Raji (cell line): Measurements from ENCODE around the gene GATAD2A.

Source experiments
- POLR2A ChIP-seq: IDR thresholded peaks from 2 replicates; pipeline ENCODE4 v1.6.1; 2011; ENCODE audit warnings: low read depth, low read length, control low read depth; ENCODE audit not compliant: insufficient read depth

Gene GATAD2A

GRCh38 chr19:19486343-19487076, 81.0 kb downstream of the GATAD2A start:
- no peak for TF ChIP-seq POLR2A

- TF ChIP-seq POLR2A, result no peak
Observed at GRCh38 chr19:19487077-19487949, 81.8 kb downstream of the GATAD2A start.

GRCh38 chr19:19487950-19488874, 82.7 kb downstream of the GATAD2A start:
- TF ChIP-seq POLR2A, result no peak

- no peak for TF ChIP-seq POLR2A
Observed at GRCh38 chr19:19488875-19489690, 83.6 kb downstream of the GATAD2A start.

GRCh38 chr19:19489804-19490204, 84.3 kb downstream of the GATAD2A start:
- TF ChIP-seq POLR2A, result no peak

GRCh38 chr19:19490214-19490968, 84.9 kb downstream of the GATAD2A start:
- TF ChIP-seq POLR2A, result no peak

GRCh38 chr19:19491321-19492025, 86.0 kb downstream of the GATAD2A start:
- TF ChIP-seq POLR2A, result no peak

- no peak for TF ChIP-seq POLR2A
Observed at GRCh38 chr19:19492026-19492610, 86.6 kb downstream of the GATAD2A start.

- TF ChIP-seq POLR2A, result no peak
Observed at GRCh38 chr19:19493841-19494546, 88.5 kb downstream of the GATAD2A start.

- no peak for TF ChIP-seq POLR2A
Observed at GRCh38 chr19:19495614-19496603, 90.4 kb downstream of the GATAD2A start.
